LNCaP clone FGC (cell line): ENCODE results near the gene CHCHD4.

ENCODE experiments used
- DNase-seq: peaks from one replicate; pipeline ENCODE4 v3.0.0-alpha.2; 2011; ENCODE audit warnings: low read depth
- H3K4me3 ChIP-seq: 2 replicates; pipeline ENCODE4 v1.5.1; 2011; ENCODE audit warnings: mild to moderate bottlenecking, low read depth, low read length, control low read depth
- TF ChIP-seq, protein P1 (sequence below): IDR thresholded peaks from 2 replicates; pipeline ENCODE4 v1.5.1; 2012; ENCODE audit warnings: mild to moderate bottlenecking; ENCODE audit not compliant: control insufficient read depth, insufficient read depth; ENCODE audit errors: extremely low read depth

The CHCHD4 gene

DNA sequence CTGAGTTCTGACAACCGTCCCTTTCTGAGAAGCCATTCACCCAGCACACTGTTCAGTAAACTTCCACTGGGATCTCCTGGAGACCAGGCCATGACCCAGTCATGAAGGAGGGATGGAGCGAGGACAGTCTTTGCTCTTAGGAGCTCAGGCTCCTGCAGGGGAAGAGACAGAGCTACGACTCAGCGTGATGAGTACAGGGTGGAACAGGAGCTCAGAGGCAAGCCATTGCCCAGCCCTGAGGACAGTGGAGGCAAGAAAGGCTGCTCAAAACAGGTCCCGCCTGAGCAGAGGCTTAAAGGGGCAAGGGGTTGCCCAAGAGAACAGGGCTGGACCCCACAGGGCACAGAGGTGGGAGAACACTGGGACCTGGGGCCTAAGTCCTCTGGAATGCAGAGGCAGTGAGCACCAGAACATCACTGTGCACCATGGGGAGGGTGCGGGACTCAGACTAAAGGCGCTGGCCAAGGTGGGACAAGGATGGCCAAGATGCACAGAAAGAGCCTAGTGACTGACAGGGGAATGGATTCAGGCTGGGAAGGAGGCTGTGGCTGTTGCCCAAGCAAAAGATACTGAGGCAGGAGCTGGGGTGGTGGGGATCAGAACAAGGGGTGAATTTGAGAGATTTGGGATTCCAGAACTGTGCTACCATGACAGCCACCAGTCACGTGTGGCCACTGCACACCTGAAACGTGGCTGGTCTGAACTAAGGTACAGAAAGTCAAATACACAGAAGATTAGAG lies 26.0 kb upstream of the CHCHD4 start:
- no peak overlapping the region for H3K4me3 ChIP-seq
- TF ChIP-seq, protein P1, sequence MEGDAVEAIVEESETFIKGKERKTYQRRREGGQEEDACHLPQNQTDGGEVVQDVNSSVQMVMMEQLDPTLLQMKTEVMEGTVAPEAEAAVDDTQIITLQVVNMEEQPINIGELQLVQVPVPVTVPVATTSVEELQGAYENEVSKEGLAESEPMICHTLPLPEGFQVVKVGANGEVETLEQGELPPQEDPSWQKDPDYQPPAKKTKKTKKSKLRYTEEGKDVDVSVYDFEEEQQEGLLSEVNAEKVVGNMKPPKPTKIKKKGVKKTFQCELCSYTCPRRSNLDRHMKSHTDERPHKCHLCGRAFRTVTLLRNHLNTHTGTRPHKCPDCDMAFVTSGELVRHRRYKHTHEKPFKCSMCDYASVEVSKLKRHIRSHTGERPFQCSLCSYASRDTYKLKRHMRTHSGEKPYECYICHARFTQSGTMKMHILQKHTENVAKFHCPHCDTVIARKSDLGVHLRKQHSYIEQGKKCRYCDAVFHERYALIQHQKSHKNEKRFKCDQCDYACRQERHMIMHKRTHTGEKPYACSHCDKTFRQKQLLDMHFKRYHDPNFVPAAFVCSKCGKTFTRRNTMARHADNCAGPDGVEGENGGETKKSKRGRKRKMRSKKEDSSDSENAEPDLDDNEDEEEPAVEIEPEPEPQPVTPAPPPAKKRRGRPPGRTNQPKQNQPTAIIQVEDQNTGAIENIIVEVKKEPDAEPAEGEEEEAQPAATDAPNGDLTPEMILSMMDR, result no peak
- DNase-seq, result no peak

DNA sequence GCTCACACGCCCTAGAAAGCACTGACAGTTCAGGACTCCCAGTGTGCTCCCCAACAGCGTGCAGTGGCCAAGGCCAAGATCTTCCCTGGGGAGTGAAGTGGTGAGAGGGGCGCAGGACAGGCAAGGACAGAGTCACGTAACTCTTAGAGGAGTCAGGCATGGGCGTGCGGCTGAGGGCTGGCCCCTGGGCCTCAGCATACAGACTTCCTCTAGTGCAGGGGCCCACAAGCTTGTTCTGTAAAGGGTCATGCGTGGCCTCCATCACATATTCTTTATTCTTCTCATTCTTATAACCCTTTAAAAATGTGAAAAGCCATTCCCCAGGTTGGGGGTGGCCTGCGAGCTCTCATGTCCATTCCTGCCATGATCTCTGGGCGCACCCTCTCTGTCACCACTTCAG lies 25.4 kb upstream of the CHCHD4 start:
- TF ChIP-seq, protein P1, result no peak

DNA sequence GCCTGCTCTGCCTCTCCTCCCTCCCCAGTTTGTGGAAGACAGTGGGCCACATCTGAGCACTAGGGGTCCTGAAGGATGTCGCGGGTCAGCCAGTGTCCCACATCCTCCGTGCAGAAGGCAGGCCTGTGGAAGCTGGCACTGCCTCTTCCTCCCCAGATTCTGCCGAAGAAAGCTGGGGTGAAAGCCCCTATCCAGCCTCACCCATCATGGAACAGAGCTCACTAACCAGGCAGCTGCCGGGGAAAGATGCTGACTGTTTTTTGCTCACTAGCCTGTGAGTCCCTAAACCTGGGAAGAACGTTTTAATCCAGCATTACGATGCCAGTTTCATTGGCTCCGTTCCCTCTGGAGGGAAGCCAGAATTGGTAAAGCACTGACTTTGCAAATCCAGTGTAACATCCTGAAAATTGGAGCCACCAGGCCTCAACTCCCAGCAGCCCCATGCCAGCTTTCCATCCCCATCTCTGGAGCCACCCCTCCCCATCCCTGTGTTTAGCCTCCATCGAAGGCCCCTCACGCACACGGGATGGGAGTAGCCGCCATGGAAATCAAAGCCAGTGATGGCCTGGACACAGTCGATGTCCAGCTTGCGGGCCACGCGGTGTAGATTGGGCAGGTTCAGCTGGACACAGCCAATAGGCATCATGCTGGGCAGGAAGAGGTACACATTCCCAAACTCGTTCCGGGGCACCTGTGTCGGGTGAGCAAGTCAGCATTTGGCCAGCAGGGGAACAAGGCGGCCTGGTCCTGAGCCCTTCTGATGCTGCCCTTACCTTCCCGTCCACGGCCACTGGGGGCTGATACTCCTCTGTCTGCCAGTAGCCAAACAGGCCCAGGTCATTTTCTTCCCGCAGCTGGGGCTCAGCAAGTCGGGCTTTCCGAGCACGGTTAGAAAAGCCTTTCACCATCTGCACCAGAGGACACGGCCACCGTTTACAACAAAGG lies 23.6 kb upstream of the CHCHD4 start:
- no peak overlapping the region for H3K4me3 ChIP-seq
- TF ChIP-seq, protein P1, result no peak
- DNase-seq, result no peak

More for the DNA sequence above, 25.4 kb upstream of the CHCHD4 start:
- H3K4me3 ChIP-seq, result no peak overlapping the region
- DNase-seq, result no peak

DNA sequence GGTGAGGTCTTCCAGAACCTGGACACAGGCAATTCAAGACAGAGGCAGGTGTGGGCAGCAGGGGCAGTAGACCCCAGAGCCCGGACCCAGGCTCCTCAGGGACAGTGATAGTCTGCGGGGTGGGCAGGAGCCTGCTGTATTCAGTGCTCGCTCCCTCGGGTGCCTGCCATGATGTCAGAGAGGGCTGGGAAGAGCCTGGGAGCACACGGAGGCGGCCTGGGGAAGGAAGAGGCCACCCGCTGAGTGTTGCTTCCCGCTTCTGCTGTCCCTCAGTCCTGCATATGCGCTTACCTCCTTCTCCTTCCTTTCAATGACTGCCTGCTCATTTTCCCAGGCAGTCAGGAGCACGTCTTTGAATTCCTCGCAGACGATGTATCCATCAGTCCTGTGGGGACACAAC lies 22.9 kb upstream of the CHCHD4 start:
- H3K4me3 ChIP-seq, result no peak overlapping the region
- TF ChIP-seq, protein P1, result no peak
- DNase-seq, result no peak

DNA sequence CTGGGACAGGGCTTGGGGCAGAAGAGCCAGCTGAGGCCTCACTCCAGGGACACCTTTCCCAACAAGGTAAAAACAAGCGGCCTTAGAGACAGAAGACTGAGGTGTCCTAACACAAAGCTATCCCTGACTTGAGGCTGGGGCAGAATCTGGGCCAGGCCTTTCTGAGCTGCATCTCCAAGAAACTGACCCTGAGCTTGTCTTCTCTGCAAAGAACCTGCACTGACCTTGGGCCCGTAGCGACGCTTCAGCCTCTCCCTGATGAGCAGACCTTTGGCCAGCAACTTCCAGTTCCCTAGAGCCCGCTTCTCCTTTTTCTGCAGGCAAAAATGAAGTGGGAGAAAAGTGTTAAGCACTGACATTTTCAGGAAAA lies 22.4 kb upstream of the CHCHD4 start:
- TF ChIP-seq, protein P1, result no peak
- no peak for DNase-seq
- no peak overlapping the region for H3K4me3 ChIP-seq

DNA sequence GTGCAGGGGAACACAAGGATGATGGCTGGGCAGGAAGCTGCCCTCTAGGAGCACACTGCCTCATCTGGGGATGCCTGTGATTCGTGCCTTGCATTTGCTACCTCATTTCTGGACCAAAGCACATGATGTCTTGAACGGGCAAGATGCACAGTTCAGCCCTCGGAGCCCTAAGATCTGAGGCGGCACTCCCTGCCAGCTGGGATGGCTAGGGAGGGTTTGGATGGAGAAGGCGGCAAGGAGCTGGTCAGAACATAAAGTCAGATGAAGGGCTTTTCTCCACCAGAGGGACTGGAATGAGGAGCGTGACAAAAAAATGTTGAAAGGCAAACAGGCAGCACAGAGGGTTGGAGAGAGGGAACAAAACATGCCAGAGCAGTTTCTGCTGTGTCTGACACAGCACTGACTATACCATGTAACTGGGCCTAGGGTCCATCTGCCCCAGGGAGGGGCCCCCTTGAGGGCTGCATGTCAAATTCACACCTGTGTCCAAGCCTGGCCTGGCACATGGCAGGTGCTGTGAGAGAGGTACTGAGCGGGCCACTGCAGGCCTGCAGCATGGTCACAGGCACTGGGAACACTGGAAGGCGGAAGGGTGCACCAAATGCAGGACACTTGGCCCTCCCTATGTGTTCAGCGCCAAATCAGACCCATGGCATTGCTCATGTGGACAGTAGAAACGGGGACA lies 21.9 kb upstream of the CHCHD4 start:
- TF ChIP-seq, protein P1, result no peak
- DNase-seq, result no peak
- no peak overlapping the region for H3K4me3 ChIP-seq
